COR-L47 (cell line): Measurements from ENCODE around the gene RAB40AL.
"Not testable (repeated sequence)": the region's sequence is repeated elsewhere in the genome, so short reads cannot be mapped to it uniquely, and the experiment has no call there.

ENCODE experiments used
- DNase-seq: peaks from one replicate; lab custom pipeline; 2025; lab: John Stamatoyannopoulos, UW

Gene RAB40AL

DNA sequence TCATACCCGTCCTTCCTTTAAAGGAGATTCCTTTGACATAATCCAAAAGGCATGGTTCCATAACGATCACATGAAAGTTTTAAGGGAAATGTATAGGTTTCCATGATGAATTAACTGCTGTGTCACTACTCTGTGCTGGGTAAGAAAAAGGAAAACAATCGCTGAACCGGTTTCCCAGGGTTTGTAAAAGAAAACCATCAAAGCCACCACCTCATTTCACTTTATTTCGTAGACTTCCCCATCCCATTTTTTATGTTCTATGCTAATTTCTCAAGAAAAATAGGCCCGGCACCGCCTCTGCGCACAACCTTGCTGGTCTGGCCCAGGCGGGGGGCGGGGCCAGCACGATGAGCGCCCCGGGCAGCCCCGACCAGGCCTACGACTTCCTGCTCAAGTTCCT is at the start of gene RAB40AL:
RAB40AL (plus strand) TSS at position 301 of the 400 bp plus-strand sequence; CDS start at position 348, 47 bp downstream.
- DNase-seq = not testable (repeated sequence)

GRCh38 chrX:102887687-102888086 is 49.4 kb upstream of the RAB40AL start:
- DNase-seq = no peak

DNA sequence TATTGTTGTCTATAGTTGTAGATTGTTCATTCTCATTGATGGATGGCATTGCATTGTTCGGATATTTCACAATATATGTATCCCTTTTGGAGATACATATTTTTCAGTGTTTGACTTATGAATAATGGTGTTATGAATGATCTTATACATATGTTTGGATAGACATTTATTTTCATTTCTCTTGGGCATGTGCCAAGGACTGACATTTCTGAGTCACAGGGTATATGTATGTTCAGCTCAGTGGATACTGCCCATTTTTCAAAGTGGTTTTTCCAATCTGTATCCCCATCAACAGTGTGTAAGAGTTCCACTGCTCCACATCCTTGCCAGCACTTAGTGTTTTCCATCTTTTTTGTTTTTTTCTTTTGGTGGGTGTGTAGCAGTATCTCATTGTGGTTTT is 45.0 kb upstream of the RAB40AL start:
- DNase-seq = no peak

- DNase-seq = peak; percentile 17
Measured at GRCh38 chrX:102899940-102900916, 36.8 kb upstream of the RAB40AL start.

DNA sequence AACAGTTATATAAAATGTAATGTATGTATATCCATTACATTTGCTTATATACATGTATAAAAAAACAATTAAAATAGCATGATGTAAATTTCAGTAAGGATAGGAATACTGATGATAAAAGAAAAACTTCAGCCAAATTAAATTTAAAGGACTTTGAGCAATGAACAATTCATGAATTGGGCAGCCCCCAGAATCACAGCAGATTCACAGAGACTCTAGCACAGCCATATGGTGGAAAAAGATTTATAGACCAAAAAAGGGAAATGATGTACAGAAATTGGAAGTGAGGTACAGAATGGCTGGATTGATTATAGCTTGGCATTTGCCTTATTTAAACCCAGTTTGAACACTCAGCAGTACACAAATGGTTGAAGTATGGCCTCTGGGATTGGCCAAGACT is 34.7 kb upstream of the RAB40AL start:
- DNase-seq = no peak

- no peak for DNase-seq
Measured at GRCh38 chrX:102930990-102931756, 5.9 kb upstream of the RAB40AL start.

DNA sequence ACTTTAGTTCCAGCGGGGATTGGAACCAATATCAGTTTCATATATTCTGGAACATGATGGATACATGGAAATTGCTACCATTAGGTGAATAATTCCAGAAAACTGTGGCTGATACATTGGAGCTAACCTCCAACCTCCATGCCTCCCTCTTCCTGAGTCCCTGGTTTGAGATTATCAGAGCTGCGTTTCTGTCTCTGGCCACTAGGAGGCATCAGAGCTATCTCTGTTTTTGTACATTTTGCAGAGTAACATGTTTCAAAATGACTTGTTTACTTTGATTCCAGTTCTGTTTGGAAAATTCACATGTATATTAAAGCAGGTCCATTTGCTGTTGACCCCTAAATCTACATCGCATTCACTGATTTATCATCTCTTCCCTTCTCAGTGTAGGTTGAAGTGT is 2.4 kb upstream of the RAB40AL start:
- no peak for DNase-seq

DNA sequence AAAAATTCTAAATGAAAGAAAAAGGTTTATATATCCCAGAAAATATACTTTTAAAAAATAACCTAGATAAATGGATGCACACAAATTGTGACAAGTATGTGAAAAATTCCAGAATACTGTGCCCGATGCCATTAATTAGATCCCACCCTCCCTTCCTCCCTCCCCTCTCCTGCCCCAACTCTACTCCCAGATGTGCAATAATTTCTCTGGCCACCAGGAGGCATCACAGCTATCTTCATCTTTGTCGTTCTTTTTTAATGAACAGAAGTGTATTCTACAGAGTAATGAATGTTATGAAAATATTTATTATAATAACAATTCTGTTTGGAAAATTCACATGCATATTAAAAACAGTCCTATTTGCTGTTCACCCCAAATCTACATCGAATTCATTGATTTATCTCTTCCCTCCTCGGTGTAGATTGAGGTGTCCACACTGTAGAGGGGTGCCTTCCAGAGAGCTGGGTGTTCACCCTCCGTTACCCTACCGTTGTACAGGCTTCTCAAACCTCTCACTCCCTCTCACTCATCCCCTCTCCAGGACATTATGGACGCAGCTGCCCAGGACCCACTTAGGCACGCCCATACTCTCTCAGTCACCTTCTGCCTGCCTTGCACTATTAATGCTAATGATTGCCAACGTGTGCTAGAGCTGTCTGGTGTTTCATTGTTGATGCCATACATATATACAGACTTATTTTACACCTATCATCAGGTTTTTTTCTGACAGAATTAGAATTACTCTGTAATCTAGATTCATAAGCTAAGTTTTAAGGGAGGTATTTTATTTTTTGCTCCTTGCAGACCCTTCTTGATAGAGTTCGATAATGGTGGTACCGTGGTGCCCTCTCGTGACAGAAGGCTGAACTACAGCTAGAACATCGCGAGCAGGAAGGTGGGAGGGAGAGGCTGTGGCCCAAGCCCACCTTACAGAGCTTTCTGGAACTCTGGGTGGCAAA is 14.1 kb downstream of the RAB40AL start:
- DNase-seq = peak; percentile 10

GRCh38 chrX:102957751-102958150 is 20.7 kb downstream of the RAB40AL start:
- no peak for DNase-seq

GRCh38 chrX:102958794-102959193 is 21.7 kb downstream of the RAB40AL start:
- DNase-seq = peak; percentile 33

DNA sequence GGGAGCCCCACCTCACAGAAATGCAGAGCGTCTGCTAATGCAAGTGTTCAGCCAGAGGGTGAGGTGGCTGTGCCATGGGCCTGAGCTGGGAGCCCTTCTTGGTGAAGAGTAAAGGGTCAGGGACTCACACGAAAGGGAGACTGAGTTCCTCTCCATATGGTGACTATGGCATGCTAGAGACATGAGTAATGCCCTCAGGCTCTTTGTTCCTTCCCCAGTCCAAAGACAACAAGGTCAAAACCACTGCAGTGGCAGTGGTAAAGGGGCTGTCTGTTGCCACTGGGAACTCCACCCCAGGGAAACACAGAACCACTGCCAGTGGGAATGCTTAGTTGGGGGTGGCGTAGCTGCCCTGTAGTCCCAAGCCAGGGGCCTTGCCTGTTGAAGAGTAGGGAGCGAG is 22.4 kb downstream of the RAB40AL start:
- DNase-seq = no peak

- no peak for DNase-seq
Measured at GRCh38 chrX:102963955-102964354, 26.9 kb downstream of the RAB40AL start.

- DNase-seq = no peak
Measured at GRCh38 chrX:102964940-102965339, 27.9 kb downstream of the RAB40AL start.

GRCh38 chrX:102966701-102967100 is 29.6 kb downstream of the RAB40AL start:
- no peak for DNase-seq

- DNase-seq = no peak
Measured at GRCh38 chrX:102968216-102968615, 31.1 kb downstream of the RAB40AL start.

- DNase-seq = not testable (repeated sequence)
Measured at GRCh38 chrX:102971536-102971935, 34.5 kb downstream of the RAB40AL start.

- no peak for DNase-seq
Measured at GRCh38 chrX:102975016-102975415, 37.9 kb downstream of the RAB40AL start.

DNA sequence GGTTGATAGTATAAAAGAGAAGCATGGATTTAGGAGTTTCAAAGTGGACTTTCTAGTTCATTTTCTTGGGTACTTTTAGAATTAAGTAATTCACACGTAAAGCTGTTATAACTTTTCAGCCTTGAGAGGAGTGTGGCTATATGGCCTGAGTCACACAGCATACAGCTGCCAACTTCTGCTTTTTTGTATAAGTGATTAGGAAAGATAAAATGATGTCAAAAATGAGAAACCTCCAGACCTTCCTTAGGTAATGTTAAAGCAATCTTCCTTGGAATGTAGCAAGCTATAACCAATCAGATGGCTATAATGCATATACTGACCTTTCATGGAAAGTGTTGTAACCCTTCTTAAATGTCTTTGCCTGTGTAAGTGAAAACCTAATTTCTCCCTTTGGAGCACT is 39.2 kb downstream of the RAB40AL start:
- no peak for DNase-seq

- DNase-seq = no peak
Measured at GRCh38 chrX:102976793-102977495, 39.9 kb downstream of the RAB40AL start.

DNA sequence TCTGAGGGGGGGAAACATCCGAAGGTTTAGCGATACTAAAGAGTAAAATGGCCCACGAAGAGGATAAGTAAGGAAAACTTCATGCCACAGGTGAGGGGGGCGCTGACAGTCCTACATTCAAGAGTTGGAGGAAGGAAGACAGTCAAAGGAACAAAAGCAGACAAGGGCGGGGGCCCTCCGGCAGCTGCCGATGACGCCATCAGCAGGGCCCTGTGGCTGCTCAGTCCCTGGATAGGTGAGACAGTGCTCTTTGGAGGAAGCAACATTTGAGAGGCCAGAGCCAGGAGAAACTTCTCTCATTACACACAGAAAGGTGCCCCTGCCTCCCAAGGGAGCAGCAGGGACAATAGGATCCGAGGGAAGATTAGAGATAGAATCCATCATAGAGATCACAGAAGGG is 41.5 kb downstream of the RAB40AL start:
- DNase-seq = no peak

DNA sequence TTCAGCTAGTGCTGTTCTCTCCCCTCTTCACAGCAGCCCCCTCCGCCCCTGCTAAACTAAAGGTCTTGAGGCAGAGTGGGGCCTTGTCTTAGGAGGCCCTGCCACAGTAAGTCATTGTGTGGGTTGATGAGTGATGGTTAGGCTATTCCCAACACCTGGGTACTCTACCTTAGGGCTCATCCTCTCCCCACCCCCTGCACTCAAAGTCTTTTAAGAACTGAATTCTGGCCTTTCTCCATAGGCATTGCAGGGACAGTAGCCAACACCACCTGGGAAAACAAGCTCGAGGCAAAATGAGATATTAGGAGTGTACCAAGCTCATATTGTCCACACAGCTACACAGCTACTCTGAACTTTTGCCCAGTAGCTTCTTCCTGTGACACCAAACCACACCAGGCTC is 42.5 kb downstream of the RAB40AL start:
- no peak for DNase-seq
